Lower leg skin (tissue), 3 donors: ENCODE data around the gene MAPK13.

ENCODE experiments used
- POLR2A ChIP-seq, 2 donors: fragments of 450-650 bp; IDR thresholded peaks; one replicate each; pipeline ENCODE4 v1.6.1; 2016 to 2017; ENCODE audit warnings: antibody characterized with exemption in 2 of 2, mild to moderate bottlenecking in 1 of 2, moderate library complexity in 1 of 2
- TF ChIP-seq, protein P1 (sequence below), 3 donors: fragments of 450-650 bp; IDR thresholded peaks; one replicate each; pipeline ENCODE4 v1.5.1; 2016; ENCODE audit warnings: antibody characterized with exemption in 3 of 3, mild to moderate bottlenecking in 3 of 3, moderate library complexity in 2 of 3

DNA sequence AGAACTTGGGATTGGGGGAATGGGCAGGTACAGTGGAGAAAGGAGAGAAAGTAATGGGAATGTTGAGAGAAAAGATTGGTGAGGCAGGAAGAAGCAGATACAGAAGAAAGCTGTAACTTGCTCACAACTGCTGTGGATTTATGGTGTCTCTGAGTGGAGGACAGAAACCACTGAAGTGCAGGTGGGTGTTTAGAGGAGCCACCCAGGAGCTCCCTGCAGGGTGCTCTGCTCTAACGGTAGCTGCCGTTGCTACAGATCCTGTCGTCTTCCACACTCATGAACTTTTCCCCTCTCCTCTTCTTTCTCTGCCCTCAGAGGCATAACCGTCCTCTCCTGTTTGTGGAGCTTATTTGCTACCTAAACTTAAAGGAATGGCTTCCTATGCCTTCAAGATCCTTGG is 27.5 kb upstream of the MAPK13 start:
- TF ChIP-seq, protein P1, sequence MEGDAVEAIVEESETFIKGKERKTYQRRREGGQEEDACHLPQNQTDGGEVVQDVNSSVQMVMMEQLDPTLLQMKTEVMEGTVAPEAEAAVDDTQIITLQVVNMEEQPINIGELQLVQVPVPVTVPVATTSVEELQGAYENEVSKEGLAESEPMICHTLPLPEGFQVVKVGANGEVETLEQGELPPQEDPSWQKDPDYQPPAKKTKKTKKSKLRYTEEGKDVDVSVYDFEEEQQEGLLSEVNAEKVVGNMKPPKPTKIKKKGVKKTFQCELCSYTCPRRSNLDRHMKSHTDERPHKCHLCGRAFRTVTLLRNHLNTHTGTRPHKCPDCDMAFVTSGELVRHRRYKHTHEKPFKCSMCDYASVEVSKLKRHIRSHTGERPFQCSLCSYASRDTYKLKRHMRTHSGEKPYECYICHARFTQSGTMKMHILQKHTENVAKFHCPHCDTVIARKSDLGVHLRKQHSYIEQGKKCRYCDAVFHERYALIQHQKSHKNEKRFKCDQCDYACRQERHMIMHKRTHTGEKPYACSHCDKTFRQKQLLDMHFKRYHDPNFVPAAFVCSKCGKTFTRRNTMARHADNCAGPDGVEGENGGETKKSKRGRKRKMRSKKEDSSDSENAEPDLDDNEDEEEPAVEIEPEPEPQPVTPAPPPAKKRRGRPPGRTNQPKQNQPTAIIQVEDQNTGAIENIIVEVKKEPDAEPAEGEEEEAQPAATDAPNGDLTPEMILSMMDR (IDR thresholded peaks at IDR 0.05) = no peak
- TF ChIP-seq POLR2A (IDR thresholded peaks at IDR 0.05) = no peak
